ENCODE results near the gene TDO2.

TDO2 gene

GRCh38 chr4:155948541-155948940 lies 45.0 kb downstream of the TDO2 start:
- no peak for TF ChIP-seq CTCF (IDR thresholded peaks at IDR 0.05; ENCODE audit: low read length, missing control alignments)
- no peak overlapping the region for H3K4me3 ChIP-seq (replicated peaks; ENCODE audit: low read depth, low read length)
- DNase-seq (ENCODE audit: low read depth) = no peak

DNA sequence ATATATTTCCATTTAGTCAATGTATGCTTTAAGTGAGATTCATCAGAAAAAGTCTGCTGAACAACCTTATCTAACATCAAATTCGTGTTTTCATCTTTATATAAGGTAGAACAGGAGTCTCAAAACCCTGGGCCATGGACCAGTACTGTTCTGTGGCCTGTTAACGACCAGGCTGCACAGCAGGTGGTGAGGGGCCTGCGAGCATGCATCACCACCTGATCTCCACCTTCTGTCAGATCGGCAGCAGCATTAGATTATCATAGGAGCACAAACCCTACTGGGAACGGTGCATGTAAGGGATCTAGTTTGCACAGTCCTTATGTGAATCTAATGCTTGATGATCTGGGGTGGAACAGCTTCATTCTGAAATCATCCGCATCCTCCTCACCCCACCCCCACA lies 47.0 kb downstream of the TDO2 start:
- no peak overlapping the region for H3K4me3 ChIP-seq (replicated peaks; ENCODE audit: low read depth, low read length)
- no peak for DNase-seq (ENCODE audit: low read depth)
- no peak for TF ChIP-seq CTCF (IDR thresholded peaks at IDR 0.05; ENCODE audit: low read length, missing control alignments)

DNA sequence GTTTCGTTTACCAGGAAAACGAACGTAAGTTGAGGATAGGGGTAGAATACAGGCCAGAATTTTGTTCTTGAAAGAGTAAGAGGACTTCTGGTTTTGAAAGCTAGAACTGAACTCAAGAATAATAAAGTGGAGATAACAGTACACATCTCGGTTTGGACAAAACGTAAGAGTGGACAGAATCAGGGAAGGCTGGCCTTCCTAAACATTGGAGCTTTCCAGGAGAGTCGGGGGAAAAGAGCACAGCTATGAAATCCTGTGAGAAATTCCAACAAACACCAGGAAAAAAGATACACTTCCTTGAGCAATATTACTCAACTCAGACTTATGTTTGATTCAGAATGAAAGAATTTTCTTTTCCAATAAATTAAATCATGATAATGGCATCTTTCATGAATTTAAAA lies 49.0 kb downstream of the TDO2 start:
- H3K4me3 ChIP-seq (replicated peaks; ENCODE audit: low read depth, low read length) = peak overlapping the region; percentile 81
- TF ChIP-seq CTCF (IDR thresholded peaks at IDR 0.05; ENCODE audit: low read length, missing control alignments) = no peak
- DNase-seq (ENCODE audit: low read depth) = peak; percentile 42

DNA sequence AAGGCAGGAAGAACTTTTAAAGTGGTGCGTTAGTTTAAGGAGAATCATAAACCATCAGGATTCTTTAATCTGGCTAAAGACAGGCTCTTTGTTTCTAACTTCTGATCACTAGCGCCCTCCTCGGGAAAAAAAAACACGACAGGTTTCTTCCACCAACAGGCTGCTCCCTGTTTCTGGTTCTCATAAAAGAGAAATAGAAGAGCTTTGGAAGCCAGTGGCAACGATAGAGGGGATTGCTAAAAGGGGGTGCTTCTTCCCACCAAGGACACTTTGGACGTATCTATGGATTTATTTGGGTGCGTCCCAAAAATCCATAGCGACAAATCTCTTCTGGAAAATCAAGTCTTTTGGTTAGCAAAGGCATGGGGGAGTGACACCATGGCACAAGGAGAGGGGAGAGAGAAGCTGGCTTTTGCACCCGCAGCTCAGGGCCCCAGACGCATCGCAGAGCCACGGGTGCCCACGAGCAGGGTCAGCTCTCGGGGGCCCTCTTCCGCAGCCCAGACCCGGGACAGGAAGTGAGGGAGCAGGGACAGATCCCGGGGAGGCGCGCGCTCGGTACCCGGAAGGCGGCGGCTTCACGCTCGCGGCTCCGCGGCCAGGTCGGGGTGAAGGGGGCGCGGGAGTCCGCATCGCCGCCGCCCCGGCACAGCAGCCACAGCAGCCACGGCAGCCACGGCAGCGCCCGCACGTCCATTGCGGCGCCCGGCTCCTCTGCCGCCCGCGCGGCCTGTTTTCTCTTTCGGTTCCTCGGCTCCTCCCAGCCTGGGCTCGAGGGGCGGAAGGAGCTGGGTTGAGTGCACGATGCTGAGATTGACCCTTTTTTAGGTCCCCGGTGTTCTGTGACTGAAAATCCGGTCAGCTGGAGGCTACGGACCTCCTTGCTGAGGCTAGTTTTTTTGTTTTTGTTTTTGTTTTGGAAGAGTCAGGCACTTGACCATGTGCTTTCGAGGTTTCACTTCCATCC lies 49.9 kb downstream of the TDO2 start, which contains the start of gene CTSO:
CTSO (minus strand) TSS at position 716 of the 967 bp plus-strand sequence; CDS start at position 697, 19 bp downstream.
- peak; percentile 88 for DNase-seq (ENCODE audit: low read depth)
- peak within 1 kb of the TSS; percentile 81 for H3K4me3 ChIP-seq (replicated peaks; ENCODE audit: low read depth, low read length)
- TF ChIP-seq CTCF (IDR thresholded peaks at IDR 0.05; ENCODE audit: low read length, missing control alignments) = peak; percentile 62

- peak overlapping the region; percentile 81 for H3K4me3 ChIP-seq (replicated peaks; ENCODE audit: low read depth, low read length)
- no peak for DNase-seq (ENCODE audit: low read depth)
- TF ChIP-seq CTCF (IDR thresholded peaks at IDR 0.05; ENCODE audit: low read length, missing control alignments) = no peak
These were observed 50.7 kb downstream of the TDO2 start for GRCh38 chr4:155954118-155954685.

GRCh38 chr4:155954939-155955338 lies 51.4 kb downstream of the TDO2 start:
- TF ChIP-seq CTCF (IDR thresholded peaks at IDR 0.05; ENCODE audit: low read length, missing control alignments) = no peak
- no peak for DNase-seq (ENCODE audit: low read depth)

More at GRCh38 chr4:155954939-155955338, 51.4 kb downstream of the TDO2 start:
- H3K4me3 ChIP-seq (replicated peaks; ENCODE audit: low read depth, low read length) = no peak overlapping the region
